Uterus (tissue), 2 donors: ENCODE results near the gene ATP6V0C.

Experiments used
- CTCF ChIP-seq, 4 experiments: fragments of 200-600 bp in 2 of 4; fragments of 450-650 bp in 2 of 4; sonication (generic) in 2 of 4; IDR thresholded peaks; one replicate each; pipeline ENCODE4 v1.5.1; 2016 to 2019; ENCODE audit warnings: antibody characterized with exemption in 4 of 4, mild to moderate bottlenecking in 2 of 4, moderate library complexity in 1 of 4
- POLR2A ChIP-seq, 2 donors: fragments of 450-650 bp; IDR thresholded peaks; one replicate each; pipeline ENCODE4 v1.6.1; 2016; ENCODE audit warnings: antibody characterized with exemption in 2 of 2, mild to moderate bottlenecking in 1 of 2, moderate library complexity in 1 of 2

- no peak for TF ChIP-seq CTCF (IDR thresholded peaks at IDR 0.05)
- no peak for TF ChIP-seq POLR2A (IDR thresholded peaks at IDR 0.05)
Measured at GRCh38 chr16:2468725-2469398, 44.9 kb upstream of the ATP6V0C start.
